ENCODE data around the gene RAB26. TPM values are rescaled to one million over a fixed set of nuclear protein-coding genes. Genes with fewer than 3 reads are reported as not detected.

RAB26 gene
- total and polyA plus RNA-seq, 4 donors = 1.9 to 3.9 (median 3.0) TPM

- WGBS = 45% methylated on average over 24 of the region's 24 CpGs
- no peaks in the 10 kb centered on the region for H3K27me3 ChIP-seq (ENCODE audit: control insufficient read depth in 4 of 4, insufficient read depth in 4 of 4, low read length in 3 of 4)
- H3K4me3 ChIP-seq (ENCODE audit: low read depth in 1 of 3, low read length in 3 of 3) = peak overlapping the region in 2 of 3 donors; percentile 48 to 57
- H3K9ac ChIP-seq (ENCODE audit: low read depth in 1 of 2, low read length in 2 of 2) = peak overlapping the region in 1 of 2 donors; percentile 15
- H3K9me3 ChIP-seq (ENCODE audit: control insufficient read depth in 4 of 4, low read length in 3 of 4) = no peaks in the 10 kb centered on the region
- DNase-seq (ENCODE audit: low spot score) = no peak
- H3K27ac ChIP-seq (ENCODE audit: low read depth in 1 of 2, low read length in 2 of 2) = peak overlapping the region in 1 of 2 donors; percentile 18
- H3K4me1 ChIP-seq (ENCODE audit: control insufficient read depth in 4 of 4, insufficient read depth in 4 of 4, low read length in 3 of 4) = peaks cover 16 to 76% (median 64%) of the 10 kb centered on the region in 4 donors
- H3K36me3 ChIP-seq (ENCODE audit: control insufficient read depth in 4 of 4, insufficient read depth in 3 of 4, low read depth in 1 of 4, low read length in 3 of 4) = peaks cover 0 to 5% (median under 1%) of the 10 kb centered on the region in 4 donors
- TF ChIP-seq HNF4A (conservative IDR thresholded peaks at IDR 0.05) (no peak), ATF3 (IDR thresholded peaks at IDR 0.05) (no peak), MAX (IDR thresholded peaks at IDR 0.05) (no peak), TAF1 (conservative IDR thresholded peaks at IDR 0.05) (no peak), EGR1 (IDR thresholded peaks at IDR 0.05; ENCODE audit: low read depth in 2 of 2) (no peak), YY1 (IDR thresholded peaks at IDR 0.05) (no peak), CTCF (IDR thresholded peaks at IDR 0.05; ENCODE audit: low read depth, low read length, missing input control) (no peak), FOXA2 (IDR thresholded peaks at IDR 0.05) (no peak), RAD21 (IDR thresholded peaks at IDR 0.05) (no peak), GABPA (IDR thresholded peaks at IDR 0.05 in 1 of 2, conservative IDR thresholded peaks at IDR 0.05 in 1 of 2) (no peak), HNF4G (IDR thresholded peaks at IDR 0.05) (no peak)
Measured at GRCh38 chr16:2149630-2150417, 1.4 kb downstream of the RAB26 start.

GRCh38 chr16:2150418-2151187, 2.2 kb downstream of the RAB26 start:
- Histone ChIP-seq H3K27ac (ENCODE audit: low read depth in 1 of 2, low read length in 2 of 2) (peak overlapping the region; percentile 18 to 38), H3K4me1 (ENCODE audit: control insufficient read depth in 4 of 4, insufficient read depth in 4 of 4, low read length in 3 of 4) (peaks cover 16 to 78% (median 64%) of the 10 kb centered on the region in 4 donors), H3K9me3 (ENCODE audit: control insufficient read depth in 4 of 4, low read length in 3 of 4) (no peaks in the 10 kb centered on the region), H3K36me3 (ENCODE audit: control insufficient read depth in 4 of 4, insufficient read depth in 3 of 4, low read depth in 1 of 4, low read length in 3 of 4) (peaks cover 0 to 5% (median under 1%) of the 10 kb centered on the region in 4 donors), H3K27me3 (ENCODE audit: control insufficient read depth in 4 of 4, insufficient read depth in 4 of 4, low read length in 3 of 4) (no peaks in the 10 kb centered on the region), H3K4me3 (ENCODE audit: low read depth in 1 of 3, low read length in 3 of 3) (no peak overlapping the region), H3K9ac (ENCODE audit: low read depth in 1 of 2, low read length in 2 of 2) (peak overlapping the region in 1 of 2 donors; percentile 54)
- TF ChIP-seq NR2F2 (IDR thresholded peaks at IDR 0.05) (no peak), HNF4A (conservative IDR thresholded peaks at IDR 0.05) (peak; percentile 6 to 26)
- 28% methylated on average over 18 of the region's 18 CpGs for WGBS
- no peak for DNase-seq (ENCODE audit: low spot score)

All from liver (tissue), 9 donors.